ENCODE data around the gene ARHGAP44. TPM values are rescaled to one million over a fixed set of nuclear protein-coding genes. Genes with fewer than 3 reads are reported as not detected.

Gene ARHGAP44
- total RNA-seq (under 1 TPM in 3 of 5 donors, not detected in 2; 0.15 to 0.39 (median 0.38) TPM), total RNA-seq (0 to 0.21 (median 0) reads per million in 29 experiments)
- not detected for total RNA-seq (2013)

GRCh38 chr17:12789481-12790248 is at the start of gene ARHGAP44:
TSS of gene ARHGAP44 (plus strand) at chr17:12789498. CDS start at chr17:12789839, 341 bp downstream.
- Mint-ChIP-seq H3K4me3 (peak within 1 kb of the TSS; percentile 47 to 76 (median 57)), H3K9me3 (peaks cover 0 to 4% (median 0%) of the 10 kb centered on the region in 3 donors), H3K27me3 (peaks cover 24 to 48% of the 10 kb centered on the region in 2 donors), H3K4me1 (peaks cover 8 to 10% (median 10%) of the 10 kb centered on the region in 3 donors), H3K27ac (no peak within 1 kb of the TSS), H3K36me3 (no peaks in the 10 kb centered on the region)
- ChIA-PET POLR2A (no interaction called here), CTCF (no interaction called here)
- Histone ChIP-seq H3K9me3 (no peaks in the 10 kb centered on the region), H3K27ac (ENCODE audit: low read length) (no peak within 1 kb of the TSS), H3K4me3 (ENCODE audit: control insufficient read depth in 1 of 2, extremely low read depth in 1 of 2, low read length in 1 of 2) (peak within 1 kb of the TSS in 1 of 2 donors; percentile 42), H3K4me1 (ENCODE audit: control insufficient read depth in 1 of 2, extremely low read depth in 1 of 2, insufficient read depth in 2 of 2, low read length in 2 of 2) (peaks cover 0 to 9% of the 10 kb centered on the region in 2 experiments), H3K36me3 (ENCODE audit: control insufficient read depth in 2 of 2, extremely low read depth in 1 of 2, insufficient read depth in 1 of 2, low read length in 1 of 2) (no peaks in the 10 kb centered on the region), H3K27me3 (replicated peaks in 1 of 2; ENCODE audit: control insufficient read depth in 2 of 2, extremely low read depth in 1 of 2, insufficient read depth in 2 of 2, low read length in 1 of 2) (peaks cover 3 to 20% of the 10 kb centered on the region in 2 experiments)
- DNase-seq, result no peak
- WGBS (ENCODE audit: insufficient coverage), result 3% methylated on average over 82 of the region's 86 CpGs
- peak in 1 of 4 experiments; percentile 31 for ATAC-seq (replicated peaks in 1 of 4)

DNA sequence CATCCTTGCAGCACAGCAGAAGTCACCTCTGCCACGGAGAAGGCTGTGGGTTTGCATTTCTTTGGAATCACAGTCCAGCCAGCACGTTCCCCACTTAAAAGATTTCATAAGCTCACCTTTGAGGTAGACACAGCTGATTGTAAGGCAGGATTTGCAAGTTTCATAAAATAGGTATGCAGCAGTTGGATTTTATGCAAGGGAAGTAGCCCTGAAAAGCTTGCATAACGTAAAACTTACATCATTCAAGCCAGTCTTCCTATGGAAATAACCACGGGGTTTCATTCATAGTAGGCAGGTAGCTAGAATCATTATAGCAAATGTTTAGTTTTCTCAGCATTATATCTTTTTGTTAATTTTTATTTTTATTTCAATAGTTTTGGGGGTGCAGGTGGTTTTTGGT is 49.8 kb upstream of the ARHGAP44 start:
- Histone ChIP-seq H3K27ac (ENCODE audit: low read length) (no peak overlapping the region), H3K36me3 (ENCODE audit: control insufficient read depth in 2 of 2, extremely low read depth in 1 of 2, insufficient read depth in 1 of 2, low read length in 1 of 2) (no peaks in the 10 kb centered on the region), H3K4me3 (ENCODE audit: control insufficient read depth in 1 of 2, extremely low read depth in 1 of 2, low read length in 1 of 2) (no peak overlapping the region), H3K4me1 (ENCODE audit: control insufficient read depth in 1 of 2, extremely low read depth in 1 of 2, insufficient read depth in 2 of 2, low read length in 2 of 2) (no peaks in the 10 kb centered on the region), H3K27me3 (replicated peaks in 1 of 2; ENCODE audit: control insufficient read depth in 2 of 2, extremely low read depth in 1 of 2, insufficient read depth in 2 of 2, low read length in 1 of 2) (peaks cover 0 to 3% of the 10 kb centered on the region in 2 experiments), H3K9me3 (no peaks in the 10 kb centered on the region)
- CTCF ChIA-PET, result no interaction called here
- H3K9me3 Mint-ChIP-seq, result peaks cover 0 to 3% (median 2%) of the 10 kb centered on the region in 3 donors
- no peak overlapping the region for H3K27ac Mint-ChIP-seq
- no peak for DNase-seq
- no CpG with 5 or more reads among the region's 4 CpGs for WGBS (ENCODE audit: insufficient coverage)
- H3K36me3 Mint-ChIP-seq, result no peaks in the 10 kb centered on the region
- peaks cover 0 to 4% of the 10 kb centered on the region in 2 donors for H3K27me3 Mint-ChIP-seq
- POLR2A ChIA-PET, result no interaction called here
- no peak overlapping the region for H3K4me3 Mint-ChIP-seq
- no peak for ATAC-seq (replicated peaks in 1 of 4)
- no peaks in the 10 kb centered on the region for H3K4me1 Mint-ChIP-seq

GRCh38 chr17:12743046-12743445 is 46.3 kb upstream of the ARHGAP44 start:
- WGBS (ENCODE audit: insufficient coverage), result 90% methylated on average over 2 of the region's 3 CpGs
- CTCF ChIA-PET, result no interaction called here

GRCh38 chr17:12744298-12744697 is 45.0 kb upstream of the ARHGAP44 start:
- no peaks in the 10 kb centered on the region for H3K4me1 ChIP-seq (ENCODE audit: control insufficient read depth in 1 of 2, extremely low read depth in 1 of 2, insufficient read depth in 2 of 2, low read length in 2 of 2)
- H3K4me3 ChIP-seq (ENCODE audit: control insufficient read depth in 1 of 2, extremely low read depth in 1 of 2, low read length in 1 of 2), result no peak overlapping the region
- no peaks in the 10 kb centered on the region for H3K9me3 ChIP-seq
- Mint-ChIP-seq H3K27ac (no peak overlapping the region), H3K4me1 (no peaks in the 10 kb centered on the region), H3K4me3 (no peak overlapping the region), H3K27me3 (peaks cover 0 to 14% of the 10 kb centered on the region in 2 donors), H3K9me3 (peaks cover 0 to 13% (median 2%) of the 10 kb centered on the region in 3 donors), H3K36me3 (no peaks in the 10 kb centered on the region)
- H3K36me3 ChIP-seq (ENCODE audit: control insufficient read depth in 2 of 2, extremely low read depth in 1 of 2, insufficient read depth in 1 of 2, low read length in 1 of 2), result no peaks in the 10 kb centered on the region
- no peak overlapping the region for H3K27ac ChIP-seq (ENCODE audit: low read length)
- WGBS (ENCODE audit: insufficient coverage), result no CpG with 5 or more reads among the region's 5 CpGs
- ChIA-PET POLR2A (no interaction called here), CTCF (no interaction called here)
- ATAC-seq (replicated peaks in 1 of 4) (no peak), DNase-seq (no peak)
- H3K27me3 ChIP-seq (replicated peaks in 1 of 2; ENCODE audit: control insufficient read depth in 2 of 2, extremely low read depth in 1 of 2, insufficient read depth in 2 of 2, low read length in 1 of 2), result no peaks in the 10 kb centered on the region

More at GRCh38 chr17:12743046-12743445, 46.3 kb upstream of the ARHGAP44 start:
- H3K4me1 ChIP-seq (ENCODE audit: control insufficient read depth in 1 of 2, extremely low read depth in 1 of 2, insufficient read depth in 2 of 2, low read length in 2 of 2), result no peaks in the 10 kb centered on the region
- Mint-ChIP-seq H3K27ac (no peak overlapping the region), H3K9me3 (peaks cover 0 to 13% (median 2%) of the 10 kb centered on the region in 3 donors), H3K4me1 (no peaks in the 10 kb centered on the region), H3K36me3 (no peaks in the 10 kb centered on the region), H3K4me3 (no peak overlapping the region), H3K27me3 (peaks cover 0 to 14% of the 10 kb centered on the region in 2 donors)
- POLR2A ChIA-PET, result no interaction called here
- H3K27ac ChIP-seq (ENCODE audit: low read length), result no peak overlapping the region
- no peaks in the 10 kb centered on the region for H3K27me3 ChIP-seq (replicated peaks in 1 of 2; ENCODE audit: control insufficient read depth in 2 of 2, extremely low read depth in 1 of 2, insufficient read depth in 2 of 2, low read length in 1 of 2)
- H3K4me3 ChIP-seq (ENCODE audit: control insufficient read depth in 1 of 2, extremely low read depth in 1 of 2, low read length in 1 of 2), result no peak overlapping the region
- ATAC-seq (replicated peaks in 1 of 4) (no peak), DNase-seq (no peak)
- H3K36me3 ChIP-seq (ENCODE audit: control insufficient read depth in 2 of 2, extremely low read depth in 1 of 2, insufficient read depth in 1 of 2, low read length in 1 of 2), result no peaks in the 10 kb centered on the region
- no peaks in the 10 kb centered on the region for H3K9me3 ChIP-seq

DNA sequence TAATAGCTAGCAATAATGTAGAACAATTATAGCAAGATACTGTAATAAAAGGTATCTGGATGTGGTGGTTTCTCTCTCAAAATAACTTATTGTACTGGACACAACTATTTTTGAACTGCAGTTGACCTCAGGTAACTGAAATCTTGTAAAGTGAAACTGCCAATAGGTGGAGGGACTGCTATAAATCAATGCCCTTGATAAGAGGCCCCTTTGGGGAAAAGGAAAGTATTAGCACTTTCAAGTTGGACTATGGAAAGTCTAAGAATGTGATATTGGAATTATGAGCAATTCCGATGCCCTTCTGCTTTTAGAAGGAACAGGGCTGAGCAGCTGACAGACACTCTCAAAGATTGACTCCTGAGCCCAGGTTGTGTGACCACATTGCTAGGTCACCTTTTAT is 44.5 kb upstream of the ARHGAP44 start:
- no peak for DNase-seq
- CTCF ChIA-PET, result no interaction called here
- no peaks in the 10 kb centered on the region for H3K36me3 ChIP-seq (ENCODE audit: control insufficient read depth in 2 of 2, extremely low read depth in 1 of 2, insufficient read depth in 1 of 2, low read length in 1 of 2)
- H3K4me3 ChIP-seq (ENCODE audit: control insufficient read depth in 1 of 2, extremely low read depth in 1 of 2, low read length in 1 of 2), result no peak overlapping the region
- H3K27me3 ChIP-seq (replicated peaks in 1 of 2; ENCODE audit: control insufficient read depth in 2 of 2, extremely low read depth in 1 of 2, insufficient read depth in 2 of 2, low read length in 1 of 2), result no peaks in the 10 kb centered on the region
- H3K4me1 Mint-ChIP-seq, result no peaks in the 10 kb centered on the region
- no peaks in the 10 kb centered on the region for H3K36me3 Mint-ChIP-seq
- no CpG with 5 or more reads among the region's 1 CpG for WGBS (ENCODE audit: insufficient coverage)
- no peaks in the 10 kb centered on the region for H3K4me1 ChIP-seq (ENCODE audit: control insufficient read depth in 1 of 2, extremely low read depth in 1 of 2, insufficient read depth in 2 of 2, low read length in 2 of 2)
- no peak overlapping the region for H3K27ac ChIP-seq (ENCODE audit: low read length)
- no peak for ATAC-seq (replicated peaks in 1 of 4)
- no peak overlapping the region for H3K27ac Mint-ChIP-seq
- H3K9me3 ChIP-seq, result no peaks in the 10 kb centered on the region
- H3K4me3 Mint-ChIP-seq, result no peak overlapping the region
- POLR2A ChIA-PET, result no interaction called here
- peaks cover 0 to 13% (median 2%) of the 10 kb centered on the region in 3 donors for H3K9me3 Mint-ChIP-seq
- peaks cover 0 to 14% of the 10 kb centered on the region in 2 donors for H3K27me3 Mint-ChIP-seq

DNA sequence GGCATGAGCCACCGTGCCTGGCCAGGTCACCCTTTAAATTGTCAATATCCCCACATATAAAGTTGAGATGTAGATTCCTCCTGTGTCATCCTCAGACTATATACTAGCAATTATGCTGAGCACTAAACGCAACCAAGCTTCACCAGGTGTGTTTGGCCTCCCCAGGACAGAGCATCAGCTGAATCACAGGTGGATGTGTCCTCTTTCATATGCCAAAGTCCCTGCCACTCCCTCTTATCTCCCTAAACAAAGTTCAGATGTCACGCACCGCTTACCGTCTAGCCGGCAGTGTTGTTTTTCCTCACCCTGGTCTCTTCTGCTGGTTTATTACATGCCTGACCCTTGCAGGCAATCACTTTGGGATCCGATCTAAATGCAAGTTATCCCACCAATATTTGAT is 43.8 kb upstream of the ARHGAP44 start:
- Mint-ChIP-seq H3K27ac (no peak overlapping the region), H3K4me1 (no peaks in the 10 kb centered on the region), H3K4me3 (no peak overlapping the region), H3K27me3 (peaks cover 0 to 14% of the 10 kb centered on the region in 2 donors), H3K9me3 (peaks cover 0 to 10% (median 2%) of the 10 kb centered on the region in 3 donors), H3K36me3 (no peaks in the 10 kb centered on the region)
- H3K27me3 ChIP-seq (replicated peaks in 1 of 2; ENCODE audit: control insufficient read depth in 2 of 2, extremely low read depth in 1 of 2, insufficient read depth in 2 of 2, low read length in 1 of 2), result no peaks in the 10 kb centered on the region
- ATAC-seq (replicated peaks in 1 of 4) (no peak), DNase-seq (no peak)
- ChIA-PET CTCF (no interaction called here), POLR2A (no interaction called here)
- H3K36me3 ChIP-seq (ENCODE audit: control insufficient read depth in 2 of 2, extremely low read depth in 1 of 2, insufficient read depth in 1 of 2, low read length in 1 of 2), result no peaks in the 10 kb centered on the region
- no peaks in the 10 kb centered on the region for H3K4me1 ChIP-seq (ENCODE audit: control insufficient read depth in 1 of 2, extremely low read depth in 1 of 2, insufficient read depth in 2 of 2, low read length in 2 of 2)
- 90% methylated on average over 5 of the region's 7 CpGs for WGBS (ENCODE audit: insufficient coverage)
- H3K27ac ChIP-seq (ENCODE audit: low read length), result no peak overlapping the region
- H3K4me3 ChIP-seq (ENCODE audit: control insufficient read depth in 1 of 2, extremely low read depth in 1 of 2, low read length in 1 of 2), result no peak overlapping the region
- H3K9me3 ChIP-seq, result no peaks in the 10 kb centered on the region
